Gastroesophageal sphincter (tissue), 3 donors: ENCODE results near the gene RNU1-4.
"Not testable (repeated sequence)": the region's sequence is repeated elsewhere in the genome, so short reads cannot be mapped to it uniquely, and the experiment has no call there.

Source experiments
- POLR2A ChIP-seq, 2 donors: fragments of 450-650 bp; IDR thresholded peaks; one replicate each; pipeline ENCODE4 v1.6.1; 2017; ENCODE audit warnings: antibody characterized with exemption in 2 of 2, mild to moderate bottlenecking in 2 of 2, moderate library complexity in 1 of 2
- POLR2AphosphoS5 ChIP-seq: sonication (generic); formaldehyde crosslinking; IDR thresholded peaks from one replicate; pipeline ENCODE4 v1.6.1; 2017; ENCODE audit warnings: antibody characterized with exemption
- TF ChIP-seq, protein P1 (sequence below), 4 experiments: fragments of 200-600 bp in 2 of 4; fragments of 450-650 bp in 2 of 4; sonication (generic) in 1 of 4; IDR thresholded peaks; one replicate each; pipeline ENCODE4 v1.5.1; 2017 to 2019; ENCODE audit warnings: antibody characterized with exemption in 4 of 4, mild to moderate bottlenecking in 2 of 4, moderate library complexity in 2 of 4

DNA sequence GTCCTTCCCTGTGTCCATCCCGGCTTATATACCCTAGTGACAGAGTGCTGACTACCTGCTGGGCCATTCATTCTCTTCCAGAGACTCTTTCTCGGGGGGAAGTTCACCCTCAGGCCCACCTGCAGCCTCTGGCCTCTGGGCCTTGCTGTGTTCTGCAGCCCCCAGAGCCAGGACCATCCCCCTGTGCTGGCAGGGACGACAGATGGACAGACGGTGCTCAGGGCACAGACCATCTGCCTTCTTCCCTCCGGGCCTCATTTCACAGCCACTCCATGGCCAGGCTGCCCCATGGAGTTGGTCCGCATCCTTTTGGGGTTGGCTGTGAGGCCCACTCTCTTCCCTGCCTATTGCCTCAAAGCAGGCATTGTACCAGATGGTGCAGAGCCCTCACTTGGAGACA lies 34.0 kb upstream of the RNU1-4 start:
- TF ChIP-seq, protein P1, sequence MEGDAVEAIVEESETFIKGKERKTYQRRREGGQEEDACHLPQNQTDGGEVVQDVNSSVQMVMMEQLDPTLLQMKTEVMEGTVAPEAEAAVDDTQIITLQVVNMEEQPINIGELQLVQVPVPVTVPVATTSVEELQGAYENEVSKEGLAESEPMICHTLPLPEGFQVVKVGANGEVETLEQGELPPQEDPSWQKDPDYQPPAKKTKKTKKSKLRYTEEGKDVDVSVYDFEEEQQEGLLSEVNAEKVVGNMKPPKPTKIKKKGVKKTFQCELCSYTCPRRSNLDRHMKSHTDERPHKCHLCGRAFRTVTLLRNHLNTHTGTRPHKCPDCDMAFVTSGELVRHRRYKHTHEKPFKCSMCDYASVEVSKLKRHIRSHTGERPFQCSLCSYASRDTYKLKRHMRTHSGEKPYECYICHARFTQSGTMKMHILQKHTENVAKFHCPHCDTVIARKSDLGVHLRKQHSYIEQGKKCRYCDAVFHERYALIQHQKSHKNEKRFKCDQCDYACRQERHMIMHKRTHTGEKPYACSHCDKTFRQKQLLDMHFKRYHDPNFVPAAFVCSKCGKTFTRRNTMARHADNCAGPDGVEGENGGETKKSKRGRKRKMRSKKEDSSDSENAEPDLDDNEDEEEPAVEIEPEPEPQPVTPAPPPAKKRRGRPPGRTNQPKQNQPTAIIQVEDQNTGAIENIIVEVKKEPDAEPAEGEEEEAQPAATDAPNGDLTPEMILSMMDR (IDR thresholded peaks at IDR 0.05) = not testable (repeated sequence)
- not testable (repeated sequence) for TF ChIP-seq POLR2A (IDR thresholded peaks at IDR 0.05); POLR2AphosphoS5
